ENCODE results near the gene EZR.

GRCh38 chr6:158819977-158820622 lies 932 bp upstream of the EZR start:
- TF ChIP-seq CTCF (IDR thresholded peaks at IDR 0.05), result no peak
- TF ChIP-seq POLR2A (IDR thresholded peaks at IDR 0.05), result no peak

Measured in esophagus squamous epithelium (tissue), 4 donors.